T-helper 9 cell (primary cell): ENCODE data around the gene OAS3.

Experiments
- DNase-seq: peaks from one replicate; pipeline ENCODE4 v3.0.0-alpha.2; 2020

OAS3 gene

DNA sequence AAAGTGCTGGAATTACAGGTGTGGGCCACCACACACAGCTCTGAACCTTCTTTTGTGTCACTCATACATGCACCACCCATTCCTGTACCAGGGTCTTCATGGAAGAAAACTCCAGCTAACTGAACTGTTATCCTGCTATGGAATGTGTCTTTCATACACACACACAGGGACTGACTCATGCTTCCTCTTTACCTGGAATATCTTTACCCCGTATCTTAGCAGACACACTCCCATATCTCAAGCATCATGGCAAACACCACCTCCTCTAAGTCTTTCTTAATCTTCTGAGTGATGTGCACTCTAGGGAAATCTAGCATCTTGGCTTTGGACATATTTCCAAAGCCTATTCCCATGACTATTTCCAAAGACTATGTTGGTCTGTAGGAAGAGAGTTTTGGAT, 83.2 kb downstream of the OAS3 start:
- DNase-seq: no peak
